ENCODE measurements around the gene NCAM2. TPM values are rescaled to one million over a fixed set of nuclear protein-coding genes. Genes with fewer than 3 reads are reported as not detected.

NCAM2 gene
- total RNA-seq, 2 experiments from 2014 or later = not detected

DNA sequence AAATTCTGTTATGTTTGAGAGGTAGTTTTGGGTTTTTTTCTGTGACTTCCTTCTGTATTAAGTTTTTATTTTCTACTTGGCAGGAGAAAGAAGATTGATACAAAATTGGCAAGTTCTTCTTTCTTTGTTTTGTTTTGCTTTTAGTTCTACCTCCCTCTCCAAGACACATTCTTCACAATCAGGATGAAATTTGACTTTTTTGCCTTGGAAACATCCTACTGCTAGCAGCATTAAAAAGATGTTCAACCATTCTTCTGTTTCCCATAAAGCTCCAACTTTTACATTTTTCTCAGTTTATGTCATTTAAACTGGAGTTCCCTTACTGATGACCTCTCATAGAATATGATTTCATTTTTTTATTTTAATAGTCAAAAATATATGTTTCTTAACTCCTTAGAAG lies 234.8 kb downstream of the NCAM2 start:
- no peaks in the 10 kb centered on the region for H3K27me3 Mint-ChIP-seq
- no peaks in the 10 kb centered on the region for H3K36me3 Mint-ChIP-seq
- no peaks in the 10 kb centered on the region for H3K9me3 Mint-ChIP-seq

DNA sequence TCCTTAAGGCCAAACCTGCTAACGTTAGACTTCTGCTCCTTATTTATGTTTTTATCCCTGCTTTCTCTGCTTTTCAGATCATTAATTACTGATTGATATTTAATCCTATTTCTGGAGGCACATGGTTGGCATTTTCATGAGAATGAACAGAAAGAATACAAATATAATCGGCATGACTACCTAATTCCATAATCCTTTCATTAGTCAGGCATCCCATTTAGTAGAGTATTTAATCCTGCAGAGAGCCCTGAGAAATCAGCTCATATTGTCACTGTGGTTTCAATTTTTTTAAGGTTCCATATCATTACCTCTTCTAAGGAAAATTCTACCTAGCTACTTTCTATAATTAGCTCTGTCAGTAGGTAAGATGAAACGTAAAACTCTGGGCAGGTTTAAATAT lies 238.8 kb downstream of the NCAM2 start:
- no peaks in the 10 kb centered on the region for H3K4me1 Mint-ChIP-seq
- H3K36me3 Mint-ChIP-seq = no peaks in the 10 kb centered on the region
- no peak overlapping the region for H3K4me3 Mint-ChIP-seq
- H3K27me3 Mint-ChIP-seq = no peaks in the 10 kb centered on the region
- no peak overlapping the region for H3K27ac Mint-ChIP-seq
- H3K9me3 Mint-ChIP-seq = no peaks in the 10 kb centered on the region
- DNase-seq = no peak

More for the DNA sequence above, 234.8 kb downstream of the NCAM2 start:
- no peak overlapping the region for H3K4me3 Mint-ChIP-seq
- no peak overlapping the region for H3K27ac Mint-ChIP-seq
- H3K4me1 Mint-ChIP-seq = no peaks in the 10 kb centered on the region
- no peak for DNase-seq

DNA sequence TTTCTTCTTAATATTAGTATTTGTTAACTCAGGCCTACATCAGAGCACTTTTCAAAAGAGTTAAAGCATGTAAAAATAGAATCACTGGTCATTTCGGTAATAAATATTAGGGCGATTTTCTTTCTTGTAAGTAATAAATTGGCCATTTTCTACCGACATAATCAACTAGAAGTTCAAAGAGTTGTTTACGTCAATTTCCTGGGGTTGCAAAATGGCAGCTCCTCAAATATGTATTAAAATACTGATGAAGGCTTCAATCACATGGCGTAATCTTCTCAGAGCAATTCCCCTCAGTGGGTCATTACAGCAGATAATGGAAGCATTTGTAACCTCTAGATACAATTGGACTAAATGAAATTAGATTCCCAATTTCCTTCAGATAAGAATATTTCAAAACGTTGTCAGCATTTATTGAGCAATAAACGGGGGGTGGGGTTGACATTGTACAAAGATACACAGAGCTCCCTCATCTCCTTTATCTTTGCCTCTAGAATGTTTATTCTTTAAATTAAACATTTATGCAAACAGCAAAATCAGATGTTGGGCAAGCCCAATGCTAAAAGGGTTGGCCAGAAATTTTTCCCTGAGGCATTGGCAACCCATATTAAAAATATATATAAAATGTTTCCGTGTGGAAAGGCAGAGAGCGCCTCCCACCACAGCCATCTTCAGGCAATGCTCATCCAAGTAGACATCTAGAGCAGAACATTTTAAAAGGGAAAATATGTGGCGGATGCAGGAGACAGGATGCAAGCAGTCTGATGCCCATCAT lies 240.6 kb downstream of the NCAM2 start:
- DNase-seq = no peak
- Mint-ChIP-seq H3K27ac (no peak overlapping the region), H3K4me3 (no peak overlapping the region), H3K4me1 (no peaks in the 10 kb centered on the region), H3K36me3 (no peaks in the 10 kb centered on the region), H3K27me3 (no peaks in the 10 kb centered on the region), H3K9me3 (no peaks in the 10 kb centered on the region)

DNA sequence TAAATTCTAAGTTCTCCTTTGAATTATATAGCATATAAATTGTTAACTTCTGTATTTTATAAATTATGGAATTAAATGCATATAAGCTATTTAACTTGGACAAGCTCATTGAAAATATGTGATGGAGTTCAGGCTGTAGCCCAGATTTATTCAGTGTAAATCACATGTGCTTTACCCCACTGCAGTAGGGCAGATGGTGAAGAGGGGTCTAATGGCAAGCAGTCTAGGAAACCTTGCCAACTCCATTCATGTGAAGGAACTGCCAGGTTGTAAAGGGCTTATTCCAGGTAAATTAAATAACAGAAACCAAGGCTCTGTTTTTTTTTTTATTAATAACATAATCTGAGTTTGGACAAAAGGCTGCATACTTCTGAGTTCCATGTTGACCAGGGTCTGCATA lies 243.2 kb downstream of the NCAM2 start:
- Mint-ChIP-seq H3K27me3 (no peaks in the 10 kb centered on the region), H3K4me3 (no peak overlapping the region), H3K4me1 (no peaks in the 10 kb centered on the region), H3K36me3 (no peaks in the 10 kb centered on the region), H3K9me3 (no peaks in the 10 kb centered on the region), H3K27ac (no peak overlapping the region)
- DNase-seq = no peak

DNA sequence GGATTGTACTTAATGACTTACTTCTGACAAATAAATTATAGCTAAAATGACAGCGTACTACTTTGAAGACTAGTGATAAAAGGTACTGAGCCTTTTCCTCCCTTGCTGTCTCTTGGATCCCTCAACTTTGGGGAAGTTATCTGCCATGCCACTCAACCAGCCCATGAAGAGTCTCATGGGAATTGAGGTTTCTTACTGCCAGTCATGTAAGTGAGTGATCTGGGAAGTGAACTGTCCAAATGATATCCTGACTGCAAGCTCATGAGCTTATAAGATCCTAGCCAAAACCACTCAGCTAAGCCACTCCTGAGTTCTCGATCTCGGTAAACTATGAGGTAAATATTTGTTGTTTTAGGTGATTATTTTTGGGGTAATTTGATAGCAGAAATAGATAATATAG lies 247.8 kb downstream of the NCAM2 start:
- H3K4me3 Mint-ChIP-seq = no peak overlapping the region

DNA sequence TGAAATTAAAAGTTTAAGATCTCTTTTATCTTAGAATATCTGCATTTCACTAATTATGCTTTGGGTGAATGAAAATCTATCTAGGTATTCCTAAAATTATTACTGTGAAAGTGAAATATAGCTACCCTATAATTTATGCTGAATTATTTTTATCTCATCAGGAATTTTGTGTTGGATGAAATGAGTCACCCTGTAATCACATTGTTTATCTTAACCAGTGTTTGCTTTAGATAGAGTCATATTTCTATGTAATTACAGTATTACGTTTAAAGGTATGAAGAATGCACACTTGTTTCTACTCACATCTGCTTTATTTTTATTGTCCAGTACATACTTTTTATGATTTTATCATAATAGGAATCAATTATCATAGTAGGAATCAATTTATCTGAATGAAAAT lies 249.2 kb downstream of the NCAM2 start:
- Mint-ChIP-seq H3K36me3 (no peaks in the 10 kb centered on the region), H3K4me3 (no peak overlapping the region), H3K9me3 (no peaks in the 10 kb centered on the region), H3K4me1 (no peaks in the 10 kb centered on the region), H3K27me3 (no peaks in the 10 kb centered on the region), H3K27ac (no peak overlapping the region)
- no peak for DNase-seq

More for the DNA sequence above, 247.8 kb downstream of the NCAM2 start:
- no peaks in the 10 kb centered on the region for H3K27me3 Mint-ChIP-seq
- no peak for DNase-seq
- H3K27ac Mint-ChIP-seq = no peak overlapping the region
- H3K36me3 Mint-ChIP-seq = no peaks in the 10 kb centered on the region
- H3K9me3 Mint-ChIP-seq = no peaks in the 10 kb centered on the region
- no peaks in the 10 kb centered on the region for H3K4me1 Mint-ChIP-seq

DNA sequence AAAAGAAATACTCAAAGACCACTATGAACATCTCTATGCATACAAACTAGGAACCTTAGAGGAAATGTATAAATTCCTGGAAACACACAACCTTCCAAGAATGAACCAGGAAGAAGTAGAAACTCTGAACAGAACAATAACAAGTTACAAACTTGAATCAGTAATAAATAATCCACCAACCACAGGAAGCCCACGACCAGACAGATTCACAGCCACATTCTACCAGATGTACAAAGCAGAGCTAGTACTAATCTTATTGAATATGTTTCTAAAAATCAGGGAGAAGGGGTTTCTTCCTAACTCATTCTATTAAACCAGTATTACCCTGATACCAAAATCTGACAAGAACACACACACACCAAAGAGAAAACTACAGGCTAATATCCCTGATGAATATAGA lies 263.8 kb downstream of the NCAM2 start:
- Mint-ChIP-seq H3K9me3 (peaks cover 2% of the 10 kb centered on the region), H3K27ac (no peak overlapping the region), H3K27me3 (no peaks in the 10 kb centered on the region), H3K4me3 (no peak overlapping the region), H3K36me3 (no peaks in the 10 kb centered on the region), H3K4me1 (no peaks in the 10 kb centered on the region)
- DNase-seq = no peak

DNA sequence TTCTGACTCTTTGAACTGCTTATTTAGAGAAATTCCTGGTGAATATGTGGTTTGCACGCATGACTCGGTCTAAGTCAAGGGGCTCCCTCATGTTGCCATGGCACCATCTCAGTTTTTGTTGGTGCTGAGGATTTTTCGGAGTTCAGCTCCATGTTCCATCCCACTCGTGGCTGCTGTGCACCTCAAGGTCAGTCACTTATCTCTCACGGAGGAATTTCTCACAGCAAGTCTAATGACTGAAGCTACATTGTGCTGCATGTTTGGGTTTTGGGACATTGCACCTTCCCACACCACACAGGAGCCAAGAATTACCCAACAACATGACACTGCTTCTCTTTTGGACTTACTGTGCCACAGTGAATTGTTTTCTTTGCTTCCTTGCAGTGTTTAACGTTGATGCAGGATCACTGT lies 269.9 kb downstream of the NCAM2 start:
- Mint-ChIP-seq H3K4me3 (no peak overlapping the region), H3K27me3 (no peaks in the 10 kb centered on the region), H3K36me3 (no peaks in the 10 kb centered on the region), H3K27ac (no peak overlapping the region), H3K9me3 (no peaks in the 10 kb centered on the region), H3K4me1 (no peaks in the 10 kb centered on the region)
- DNase-seq = no peak

DNA sequence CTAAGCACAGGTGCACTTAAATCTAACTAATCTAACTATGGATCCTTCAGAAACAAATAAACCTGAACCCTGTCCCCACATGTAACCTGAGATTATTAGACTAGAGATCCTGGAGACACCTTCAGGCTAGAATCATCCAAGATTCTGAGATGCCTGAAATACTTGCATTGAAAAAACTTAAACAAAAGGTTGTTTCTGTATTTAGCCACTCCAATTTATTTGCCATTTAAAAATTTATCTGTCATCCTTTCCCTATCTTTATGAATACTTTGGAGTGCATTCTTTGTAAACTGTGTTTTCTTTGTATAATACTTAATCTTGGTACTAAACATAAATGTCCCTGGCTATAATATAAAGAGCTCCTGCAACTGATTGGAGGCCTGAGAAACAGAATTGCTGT lies 270.7 kb downstream of the NCAM2 start:
- no peak for DNase-seq
- Mint-ChIP-seq H3K4me1 (no peaks in the 10 kb centered on the region), H3K4me3 (no peak overlapping the region), H3K9me3 (no peaks in the 10 kb centered on the region), H3K36me3 (no peaks in the 10 kb centered on the region), H3K27me3 (no peaks in the 10 kb centered on the region), H3K27ac (no peak overlapping the region)

DNA sequence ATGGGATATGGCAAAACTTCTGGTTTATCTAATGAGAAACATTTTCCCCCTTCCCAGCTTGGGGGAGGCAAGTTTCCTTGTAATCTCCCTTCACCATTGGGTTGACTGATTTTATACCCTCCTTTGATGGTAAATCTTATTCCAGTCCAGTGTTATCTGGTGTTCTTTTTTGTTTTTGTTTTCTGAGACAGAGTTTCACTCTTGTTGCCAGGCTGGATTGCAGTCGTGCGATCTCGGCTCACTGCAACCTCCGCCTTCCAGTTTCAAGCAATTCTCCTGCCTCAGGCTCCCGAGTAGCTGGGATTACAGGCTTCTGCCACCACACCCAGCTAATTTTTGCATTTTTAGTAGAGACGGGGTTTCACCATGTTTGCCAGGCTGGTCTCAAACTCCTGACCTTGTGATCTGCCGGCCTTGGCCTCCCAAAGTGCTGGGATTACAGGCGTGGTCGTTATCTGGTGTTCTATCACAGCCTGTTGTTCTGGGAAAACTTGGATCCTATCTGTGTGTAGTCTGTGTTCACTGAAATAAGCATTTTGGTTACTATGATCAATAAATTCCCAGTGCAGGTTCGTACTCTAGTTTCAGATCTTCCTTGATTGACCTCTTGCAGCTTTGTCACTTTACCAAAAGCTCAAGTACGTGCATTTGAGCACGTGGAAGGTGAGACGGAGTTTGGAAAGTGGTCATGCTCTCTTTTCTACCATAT lies 281.1 kb downstream of the NCAM2 start:
- Mint-ChIP-seq H3K9me3 (no peaks in the 10 kb centered on the region), H3K36me3 (no peaks in the 10 kb centered on the region), H3K27me3 (no peaks in the 10 kb centered on the region), H3K27ac (no peak overlapping the region), H3K4me3 (no peak overlapping the region), H3K4me1 (no peaks in the 10 kb centered on the region)
- no peak for DNase-seq

DNA sequence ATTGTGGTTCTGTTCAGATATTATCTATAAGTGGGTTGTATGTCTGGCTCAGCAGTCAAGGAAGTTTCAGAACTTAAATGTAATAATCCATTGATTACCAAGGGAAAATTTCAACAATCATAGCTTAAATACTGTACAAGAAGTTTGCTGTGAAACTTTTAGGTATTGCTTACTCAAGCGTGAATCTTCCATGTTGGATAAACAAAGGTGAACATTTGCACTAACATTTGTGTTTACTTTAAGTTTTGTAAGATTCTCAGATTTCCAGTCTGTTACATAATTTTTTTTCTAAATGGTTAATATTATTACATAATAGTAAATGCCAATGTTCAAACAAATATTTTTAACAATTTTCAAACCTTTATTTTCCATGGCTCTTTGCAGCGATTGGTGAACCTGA lies 285.6 kb downstream of the NCAM2 start:
- H3K4me1 Mint-ChIP-seq = no peaks in the 10 kb centered on the region
- H3K4me3 Mint-ChIP-seq = no peak overlapping the region
- H3K27ac Mint-ChIP-seq = no peak overlapping the region
- DNase-seq = no peak
- H3K9me3 Mint-ChIP-seq = no peaks in the 10 kb centered on the region
- H3K36me3 Mint-ChIP-seq = no peaks in the 10 kb centered on the region
- no peaks in the 10 kb centered on the region for H3K27me3 Mint-ChIP-seq

DNA sequence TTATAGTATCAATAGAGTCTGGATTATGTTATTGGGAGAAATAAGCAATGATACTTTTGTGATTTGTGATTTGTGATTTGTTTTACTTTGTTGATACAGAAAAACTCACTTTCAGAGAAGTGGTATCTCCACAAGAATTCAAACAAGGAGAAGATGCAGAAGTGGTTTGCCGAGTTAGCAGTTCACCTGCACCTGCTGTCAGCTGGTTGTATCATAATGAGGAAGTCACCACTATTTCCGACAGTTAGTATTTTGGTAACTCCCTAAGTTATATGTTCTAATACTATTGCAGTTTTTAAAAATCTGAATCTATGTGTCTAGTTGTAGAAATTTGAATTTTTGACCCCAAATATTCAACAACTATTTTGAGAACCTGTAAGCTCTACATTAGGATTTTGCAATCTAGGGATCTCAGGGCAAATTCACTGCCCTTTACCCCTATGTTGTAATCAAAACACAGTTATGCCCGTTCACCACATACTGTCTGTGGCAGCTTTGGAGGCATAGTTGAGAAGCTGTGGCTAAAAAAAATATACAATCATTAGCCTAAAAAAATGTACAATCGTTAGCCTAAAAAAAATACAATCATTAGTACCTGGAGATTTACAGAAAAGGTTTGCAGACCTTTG lies 288.1 kb downstream of the NCAM2 start:
- Mint-ChIP-seq H3K4me3 (no peak overlapping the region), H3K27ac (no peak overlapping the region), H3K4me1 (no peaks in the 10 kb centered on the region), H3K9me3 (no peaks in the 10 kb centered on the region), H3K27me3 (no peaks in the 10 kb centered on the region), H3K36me3 (no peaks in the 10 kb centered on the region)
- DNase-seq = no peak

DNA sequence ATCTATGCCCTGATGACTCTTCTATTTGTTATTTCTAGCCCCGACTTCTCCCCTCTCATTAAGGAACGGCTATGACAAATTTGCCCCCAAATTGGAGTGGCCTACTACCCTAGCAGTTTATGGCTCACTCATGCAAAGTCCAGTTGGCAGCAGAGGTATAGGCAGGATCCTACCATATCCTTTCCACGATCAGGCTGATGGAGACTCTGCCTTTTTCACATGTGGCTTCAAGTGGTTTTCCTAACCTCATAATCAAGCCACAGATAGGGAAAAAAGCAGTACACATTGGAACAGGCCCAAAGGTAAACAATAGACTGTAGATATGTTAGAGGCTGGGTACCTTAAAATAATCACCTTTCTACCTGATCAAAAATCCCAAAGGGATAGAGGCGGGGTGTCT lies 292.5 kb downstream of the NCAM2 start:
- Mint-ChIP-seq H3K36me3 (no peaks in the 10 kb centered on the region), H3K9me3 (no peaks in the 10 kb centered on the region), H3K27ac (no peak overlapping the region), H3K4me3 (no peak overlapping the region), H3K27me3 (no peaks in the 10 kb centered on the region), H3K4me1 (no peaks in the 10 kb centered on the region)
- DNase-seq = no peak

DNA sequence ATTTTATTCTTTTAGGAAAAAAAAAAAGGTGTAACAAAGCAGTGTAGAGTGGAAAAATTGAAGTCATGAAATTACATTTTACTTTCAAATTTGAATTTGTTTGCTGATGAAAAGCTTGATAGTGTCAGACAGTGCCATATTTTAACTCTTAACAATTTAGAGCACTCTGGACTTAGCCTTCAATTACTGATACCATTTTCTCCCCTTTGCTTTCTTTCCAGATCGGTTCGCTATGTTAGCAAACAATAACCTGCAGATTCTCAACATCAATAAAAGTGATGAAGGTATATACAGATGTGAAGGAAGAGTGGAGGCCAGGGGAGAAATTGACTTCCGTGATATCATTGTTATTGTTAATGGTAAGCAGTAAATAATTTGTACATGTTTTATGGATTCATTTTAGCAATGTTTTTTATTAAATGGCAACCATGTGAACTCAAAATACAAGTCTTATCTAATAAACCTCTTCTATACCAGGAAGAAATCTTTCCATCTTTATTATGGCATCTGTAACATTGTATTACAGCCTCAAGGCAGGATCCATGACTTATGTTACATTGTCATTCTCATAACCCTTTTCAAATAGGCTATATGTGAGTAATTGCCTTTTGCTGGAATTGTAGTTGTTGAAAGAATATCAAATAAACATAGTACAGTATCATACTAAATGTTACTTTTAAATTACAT lies 293.8 kb downstream of the NCAM2 start:
- no peaks in the 10 kb centered on the region for H3K4me1 Mint-ChIP-seq
- DNase-seq = no peak
- no peaks in the 10 kb centered on the region for H3K9me3 Mint-ChIP-seq
- no peaks in the 10 kb centered on the region for H3K36me3 Mint-ChIP-seq
- H3K27me3 Mint-ChIP-seq = no peaks in the 10 kb centered on the region
- H3K27ac Mint-ChIP-seq = no peak overlapping the region
- no peak overlapping the region for H3K4me3 Mint-ChIP-seq

DNA sequence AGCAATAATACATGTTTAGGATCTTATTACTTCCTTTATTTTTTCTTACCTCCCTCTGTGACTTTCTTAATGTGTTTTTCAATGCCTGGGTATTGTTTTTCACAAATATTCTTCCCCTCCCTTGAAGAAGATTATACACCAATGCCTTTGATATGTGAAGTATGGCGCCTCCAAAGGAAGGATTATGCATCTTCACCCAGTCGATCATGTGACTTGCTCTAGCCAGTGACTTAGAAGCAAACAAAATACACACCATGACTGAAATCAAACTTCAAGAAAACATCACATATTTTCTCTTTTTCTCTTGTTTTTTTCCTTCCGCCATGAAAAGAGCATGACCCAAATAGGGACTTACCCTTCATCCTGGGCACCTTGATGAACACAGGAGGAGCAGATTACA lies 297.1 kb downstream of the NCAM2 start:
- Mint-ChIP-seq H3K4me1 (no peaks in the 10 kb centered on the region), H3K36me3 (no peaks in the 10 kb centered on the region), H3K9me3 (no peaks in the 10 kb centered on the region), H3K27me3 (no peaks in the 10 kb centered on the region), H3K4me3 (no peak overlapping the region), H3K27ac (no peak overlapping the region)
- DNase-seq = no peak

Measured in activated naive CD8-positive, alpha-beta T cell treated with anti-CD3 and anti-CD28 coated beads for 36 hours (primary cell).